ENCODE results near the gene KCNJ16.

The KCNJ16 gene

DNA sequence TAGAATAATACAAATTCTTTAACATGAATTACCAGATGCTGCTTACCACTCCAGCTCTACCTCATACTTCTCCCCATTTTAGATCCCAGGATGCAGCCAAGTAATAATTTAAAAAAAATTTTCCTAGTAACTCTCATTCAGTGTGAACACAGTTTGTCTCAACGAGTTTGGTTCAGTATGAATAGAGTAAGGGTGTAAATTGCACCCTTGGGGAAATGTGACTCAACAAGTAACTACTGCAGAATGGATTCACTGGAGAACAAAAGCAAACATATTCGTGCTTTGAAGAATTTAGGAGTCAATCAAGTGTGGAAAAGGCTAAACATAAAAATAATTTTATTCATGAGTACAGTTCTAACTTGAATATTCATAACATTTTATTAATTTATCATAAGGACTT, 23.0 kb downstream of the KCNJ16 start:
- DNase-seq (ENCODE audit: low read depth), result no peak

DNA sequence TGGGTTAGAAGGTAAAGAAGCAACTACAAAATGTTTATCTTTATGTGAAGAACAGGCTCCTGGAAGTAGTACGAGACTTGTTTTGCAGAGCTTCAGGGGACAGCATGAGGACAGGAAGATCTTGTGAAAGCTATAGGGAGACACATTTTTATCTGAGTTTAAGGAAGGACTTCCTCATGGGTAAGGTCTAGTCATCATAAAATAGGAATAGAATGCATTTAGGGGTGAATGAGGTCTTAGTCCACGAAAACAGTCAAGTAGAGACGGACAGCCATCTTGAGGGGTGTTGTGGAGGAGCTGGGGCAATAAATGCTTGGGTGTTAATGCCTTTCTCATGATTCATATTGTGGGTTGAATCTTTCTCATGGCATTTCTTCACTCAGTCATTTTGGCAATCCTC, 24.3 kb downstream of the KCNJ16 start:
- DNase-seq (ENCODE audit: low read depth), result no peak

- no peak for DNase-seq (ENCODE audit: low read depth)
Measured at GRCh38 chr17:70099884-70100283, 24.9 kb downstream of the KCNJ16 start.

DNA sequence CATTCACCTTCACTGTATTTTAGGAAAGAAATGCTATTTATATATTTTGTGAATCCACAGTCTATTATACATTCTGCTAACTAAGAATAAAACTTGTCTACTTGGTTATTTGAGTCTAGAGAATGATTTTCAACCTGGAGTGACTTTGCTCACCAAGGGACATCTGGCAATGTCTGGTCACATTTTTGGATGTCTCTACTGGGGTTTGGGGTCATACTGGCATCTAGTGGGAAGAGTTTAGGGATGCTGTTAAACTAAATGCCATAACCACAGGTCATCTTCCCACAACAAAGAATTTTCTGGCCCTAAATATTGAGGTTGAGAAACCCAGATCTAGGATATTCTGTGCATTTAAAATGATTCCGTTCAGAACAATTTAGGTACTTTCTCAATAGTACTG, 26.0 kb downstream of the KCNJ16 start:
- peak; percentile 10 for DNase-seq (ENCODE audit: low read depth)

DNA sequence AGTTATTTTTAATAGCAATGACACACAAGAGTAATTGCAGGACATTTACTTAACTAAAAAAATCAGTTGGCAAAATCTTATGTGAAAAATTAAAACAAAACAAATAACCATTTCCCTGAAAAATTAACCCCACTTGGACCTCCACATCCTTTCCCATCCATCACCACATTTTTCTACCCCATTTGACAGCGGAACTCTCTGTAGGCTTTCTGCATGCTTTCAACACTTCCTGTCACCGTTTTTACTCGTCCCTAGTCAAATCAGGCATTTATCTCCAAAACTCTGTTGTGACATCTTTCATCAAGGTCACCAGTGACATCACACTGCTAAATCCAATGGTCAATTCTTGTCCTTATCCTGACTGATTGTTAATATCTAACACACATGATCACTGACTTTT, 27.5 kb downstream of the KCNJ16 start:
- DNase-seq (ENCODE audit: low read depth), result no peak

DNA sequence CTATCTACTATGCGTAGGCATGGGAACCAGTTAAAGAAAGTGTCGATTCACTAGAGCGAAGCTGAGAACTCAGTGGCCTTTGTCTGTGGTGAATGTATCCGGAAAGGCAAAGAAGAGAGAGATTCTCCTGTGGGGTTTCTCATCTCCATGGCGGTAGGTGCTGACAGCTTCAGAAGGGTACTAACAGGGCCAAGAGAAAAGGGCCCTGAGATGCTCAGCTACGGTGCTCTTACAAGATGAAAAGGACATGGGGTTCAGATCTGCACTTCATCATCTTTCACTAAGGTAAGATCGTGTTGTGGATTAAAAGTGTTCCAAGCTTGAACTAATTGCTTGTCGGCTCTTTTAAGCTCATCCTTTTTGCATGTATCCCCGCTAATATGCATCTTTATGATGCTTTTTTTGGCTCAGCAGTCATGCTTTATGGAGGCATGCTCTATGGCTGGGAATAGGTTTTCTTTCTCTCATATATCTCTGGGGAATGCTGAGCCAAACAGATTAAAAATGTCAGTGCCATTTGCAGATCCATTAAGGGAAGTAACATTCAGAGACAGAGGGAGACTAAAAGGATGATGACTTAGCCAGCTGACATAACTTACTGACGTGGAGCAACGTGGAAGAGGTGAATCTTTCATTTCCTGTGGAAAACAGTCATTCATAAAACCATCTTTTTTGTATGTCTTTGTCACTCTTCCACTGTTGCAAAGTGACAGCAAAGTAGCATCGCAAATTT, 29.9 kb downstream of the KCNJ16 start:
- no peak for DNase-seq (ENCODE audit: low read depth)

DNA sequence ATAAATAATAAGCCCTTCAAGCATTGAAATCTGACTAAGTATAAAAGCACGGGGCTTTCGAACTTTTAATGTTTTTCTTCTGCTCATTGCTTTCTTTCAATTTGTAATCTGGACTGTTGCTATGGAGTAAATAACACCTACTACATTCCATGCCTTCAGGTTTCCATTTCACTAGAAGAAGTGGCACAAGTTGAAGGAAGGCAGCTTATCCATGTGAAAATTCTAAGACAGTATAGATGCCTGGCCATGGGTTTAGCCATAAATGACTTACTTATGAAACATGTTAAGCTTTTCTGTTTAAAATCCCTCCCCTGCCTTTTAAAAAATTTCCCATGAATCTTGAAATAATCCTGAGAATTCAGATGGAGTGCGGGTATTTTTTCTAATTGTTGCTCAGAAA, 30.6 kb downstream of the KCNJ16 start:
- no peak for DNase-seq (ENCODE audit: low read depth)

DNA sequence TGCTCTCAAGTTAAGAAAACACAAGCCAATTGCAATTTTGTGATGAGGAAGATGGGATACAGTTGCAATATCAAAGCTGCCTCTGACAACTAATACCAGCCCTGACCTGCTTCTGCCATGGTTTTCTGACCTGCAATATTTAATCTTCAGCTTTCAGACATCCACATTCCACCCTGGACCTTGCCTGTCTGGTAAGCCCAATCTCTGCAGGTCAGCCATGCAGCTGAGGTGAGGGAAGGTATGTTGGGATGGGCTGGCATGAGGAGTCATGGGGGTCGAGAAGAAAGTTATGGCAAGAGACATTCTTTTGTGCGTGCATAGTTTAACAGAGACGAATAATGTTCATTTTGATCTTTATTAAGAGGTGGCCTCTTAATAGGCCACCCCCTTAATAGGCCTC, 31.5 kb downstream of the KCNJ16 start:
- no peak for DNase-seq (ENCODE audit: low read depth)

- no peak for DNase-seq (ENCODE audit: low read depth)
Measured at GRCh38 chr17:70107441-70107840, 32.4 kb downstream of the KCNJ16 start.

DNA sequence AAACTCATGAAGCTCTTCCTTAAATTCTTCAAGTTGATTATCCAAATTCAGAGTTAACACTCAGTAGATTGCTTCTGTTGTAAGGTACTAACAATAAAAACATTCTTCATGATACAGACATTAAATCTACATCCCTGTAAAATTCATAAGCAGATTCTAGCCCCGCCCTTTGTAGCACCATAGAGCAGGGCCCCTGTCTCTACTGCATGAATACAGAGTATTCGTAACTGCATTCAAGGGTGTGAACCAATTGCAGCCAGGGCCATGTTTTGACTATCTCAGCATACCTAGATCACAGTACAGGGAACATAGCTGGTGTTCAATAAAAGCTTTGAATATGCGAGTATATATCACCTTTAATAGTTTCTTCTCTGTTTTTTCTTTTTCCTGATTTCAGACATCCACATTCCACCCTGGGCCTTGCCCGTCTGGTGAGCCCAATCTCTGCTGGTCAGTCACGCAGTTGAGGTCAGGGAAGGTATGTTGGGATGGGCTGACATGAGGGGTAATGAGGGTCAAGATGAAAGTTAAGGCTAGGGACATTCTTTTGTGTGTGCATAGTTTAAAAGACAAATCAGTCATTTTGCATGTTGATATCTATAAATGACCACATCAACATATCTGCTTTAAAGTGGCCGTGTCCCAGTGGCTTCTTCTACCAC, 33.0 kb downstream of the KCNJ16 start:
- no peak for DNase-seq (ENCODE audit: low read depth)

DNA sequence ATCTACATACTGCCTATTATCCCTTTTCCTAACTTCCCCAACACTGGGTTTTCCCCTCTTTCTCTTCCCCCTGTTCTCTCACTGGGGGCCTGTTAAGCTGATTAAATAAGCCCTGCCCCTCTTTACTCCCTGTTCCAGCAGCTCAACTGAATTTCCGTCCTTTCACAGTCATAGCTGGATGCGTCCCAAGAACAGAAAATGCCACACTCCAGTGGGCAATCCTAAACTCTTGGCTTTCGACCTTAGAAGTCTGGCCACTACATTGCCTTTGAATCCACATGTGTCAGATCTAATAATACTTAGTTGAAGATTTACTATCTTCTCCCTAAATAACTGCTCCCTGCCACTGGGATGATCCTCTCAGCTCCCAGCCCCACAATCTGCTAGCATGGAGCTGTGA, 34.5 kb downstream of the KCNJ16 start:
- DNase-seq (ENCODE audit: low read depth), result no peak

GRCh38 chr17:70110443-70110880, 35.4 kb downstream of the KCNJ16 start:
- DNase-seq (ENCODE audit: low read depth), result no peak

GRCh38 chr17:70111201-70111600, 36.2 kb downstream of the KCNJ16 start:
- DNase-seq (ENCODE audit: low read depth), result no peak

DNA sequence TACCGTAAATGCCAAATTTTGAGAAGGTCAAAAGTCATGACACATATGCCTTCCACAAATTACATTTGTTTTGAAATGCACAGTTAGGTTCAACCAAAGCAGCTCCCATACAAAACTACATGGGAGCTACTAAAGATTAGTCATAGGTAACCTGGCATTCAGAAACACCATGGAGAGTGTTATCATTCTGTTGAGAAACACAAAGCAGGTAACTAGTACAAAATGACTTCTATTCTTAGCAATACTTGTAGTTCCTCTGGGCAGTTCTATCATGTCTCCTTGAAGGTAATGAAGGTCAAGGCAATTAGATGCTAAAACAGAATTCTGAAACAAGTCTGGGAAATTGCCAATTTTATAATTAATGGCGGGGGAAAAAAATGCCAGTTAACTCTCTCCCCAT, 39.4 kb downstream of the KCNJ16 start:
- DNase-seq (ENCODE audit: low read depth), result no peak

DNA sequence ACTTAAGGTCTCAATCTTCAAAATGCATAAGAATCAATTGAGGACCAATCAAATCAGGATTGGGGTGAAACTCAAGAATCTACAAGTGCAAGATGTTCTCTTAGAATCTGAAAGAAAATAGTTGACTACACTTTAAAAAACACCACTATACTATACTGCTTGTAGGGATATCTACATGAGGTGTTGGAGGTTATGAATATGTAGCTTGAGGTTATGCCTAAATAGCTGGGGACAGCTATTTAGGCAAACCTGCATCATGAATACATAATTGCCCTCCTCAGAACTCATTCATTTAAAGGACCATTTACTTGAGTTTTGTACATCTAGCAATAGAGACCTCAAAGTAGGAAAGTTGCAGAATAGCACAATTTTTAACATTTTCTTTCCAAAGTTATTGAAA, 40.1 kb downstream of the KCNJ16 start:
- DNase-seq (ENCODE audit: low read depth), result no peak

GRCh38 chr17:70116919-70117318, 41.9 kb downstream of the KCNJ16 start:
- DNase-seq (ENCODE audit: low read depth), result no peak

DNA sequence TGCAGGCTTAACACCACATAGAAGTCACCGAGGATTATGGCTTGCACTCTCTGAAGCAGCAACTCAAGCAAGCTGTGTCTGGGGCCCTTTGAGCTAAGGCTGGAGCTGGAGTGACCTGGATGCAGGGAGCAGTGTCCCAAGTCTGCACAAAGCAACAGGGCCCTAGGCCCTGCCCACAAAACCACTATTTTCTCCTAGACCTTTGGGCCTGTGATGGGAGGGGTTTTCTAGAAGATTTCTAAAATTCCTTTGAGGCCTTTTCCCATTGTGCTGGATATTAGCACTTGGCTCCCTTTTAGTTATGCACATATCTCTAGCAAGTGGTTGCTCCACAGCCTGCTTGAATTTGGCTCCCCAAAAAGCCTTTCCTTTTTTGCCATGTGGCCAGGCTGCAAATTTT, 44.5 kb downstream of the KCNJ16 start:
- DNase-seq (ENCODE audit: low read depth), result no peak

- DNase-seq (ENCODE audit: low read depth), result no peak
Measured at GRCh38 chr17:70119983-70120382, 45.0 kb downstream of the KCNJ16 start.

DNA sequence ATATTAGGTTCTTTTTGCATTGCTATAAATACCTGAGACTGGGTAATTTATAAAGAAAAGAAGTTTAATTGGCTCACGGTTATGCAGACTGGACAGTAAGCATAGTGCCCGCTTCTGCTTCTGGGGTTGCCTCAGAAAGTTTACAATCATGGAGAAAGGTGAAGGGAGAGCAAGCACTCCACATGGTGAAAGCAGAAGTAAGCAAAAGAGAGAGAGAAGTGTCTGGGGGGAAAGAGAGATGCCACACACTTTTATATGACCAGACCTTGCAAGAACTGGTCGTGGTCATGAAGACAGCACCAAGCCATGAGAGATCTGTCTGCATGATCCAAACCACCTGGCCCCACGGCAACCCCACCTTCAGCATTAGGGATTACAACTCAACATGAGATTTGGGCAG, 45.4 kb downstream of the KCNJ16 start:
- no peak for DNase-seq (ENCODE audit: low read depth)

GRCh38 chr17:70121126-70121525, 46.1 kb downstream of the KCNJ16 start:
- DNase-seq (ENCODE audit: low read depth), result no peak

DNA sequence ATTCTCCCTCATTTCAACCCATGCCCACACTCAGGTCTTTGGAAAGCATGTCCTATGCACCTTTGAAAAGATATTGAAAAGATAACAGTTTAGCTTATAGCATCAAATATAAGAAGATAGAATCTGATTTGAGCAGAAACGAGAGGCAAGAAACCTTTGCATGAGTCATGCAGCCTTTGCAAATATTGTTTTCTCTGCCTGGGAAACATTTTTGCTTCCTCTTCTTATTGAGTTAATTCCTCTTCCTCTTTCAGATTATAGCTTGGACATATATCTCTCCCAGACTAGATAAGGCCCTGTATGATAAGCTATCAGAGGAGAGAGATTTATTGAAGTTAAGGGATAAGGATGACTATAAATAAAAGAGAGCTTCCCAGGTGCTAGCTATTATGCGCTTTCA, 48.2 kb downstream of the KCNJ16 start:
- DNase-seq (ENCODE audit: low read depth), result no peak

DNA sequence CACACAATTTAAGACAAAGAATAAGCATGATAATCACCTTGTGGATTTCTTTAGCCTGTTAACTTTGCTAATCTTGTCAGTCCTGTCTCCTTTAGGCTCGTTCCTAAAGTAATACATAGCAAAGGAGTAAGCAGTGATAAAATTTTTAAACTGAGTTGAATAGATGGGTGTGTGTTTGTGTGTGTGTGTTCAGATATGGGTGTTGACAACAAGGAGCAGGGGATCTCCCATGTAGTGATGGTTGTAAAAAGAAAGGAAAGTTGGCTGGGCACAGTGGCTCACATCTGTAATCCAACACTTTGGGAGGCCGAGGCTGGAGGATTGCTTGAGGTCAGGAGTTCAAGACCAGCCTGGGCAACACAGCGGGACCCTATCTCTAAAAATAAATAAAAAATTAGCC, 49.7 kb downstream of the KCNJ16 start:
- DNase-seq (ENCODE audit: low read depth), result no peak

DNA sequence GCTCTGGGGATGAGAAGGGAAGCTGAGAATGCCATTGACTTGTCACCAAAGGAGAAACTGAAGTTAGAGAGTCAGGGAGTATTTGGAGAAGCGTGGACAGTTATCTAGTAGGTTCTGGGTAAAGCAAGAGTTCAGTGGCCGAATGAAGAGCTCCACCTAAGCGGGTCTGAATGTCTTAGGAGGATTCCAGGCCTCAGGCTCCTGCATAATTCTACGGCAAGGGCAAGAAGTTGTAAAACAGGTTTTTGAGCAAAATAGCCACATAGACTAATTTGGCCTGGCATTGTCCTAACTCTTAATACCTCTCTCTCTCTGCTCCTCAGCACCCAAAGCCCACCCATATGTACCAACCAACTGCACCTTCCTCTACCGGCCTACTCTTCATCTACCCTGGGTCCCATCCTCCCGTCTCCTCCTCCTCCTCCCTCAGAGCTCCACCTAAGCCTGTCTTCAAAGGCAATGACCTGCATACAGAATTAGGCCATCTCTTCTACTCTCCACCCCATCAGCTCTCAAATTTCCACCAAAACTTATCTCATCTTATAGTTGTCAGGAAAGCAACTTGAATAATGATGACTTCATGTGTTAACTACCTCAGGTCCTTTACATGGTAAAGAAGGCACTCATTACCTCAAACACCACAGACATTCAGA, 52.3 kb downstream of the KCNJ16 start:
- DNase-seq (ENCODE audit: low read depth), result no peak

All from GM04504 (cell line).